Transverse colon (tissue), 3 donors: ENCODE data around the gene NXPE3.

ENCODE experiments used
- POLR2A ChIP-seq: fragments of 450-650 bp; IDR thresholded peaks from one replicate; pipeline ENCODE4 v1.6.1; 2016; ENCODE audit warnings: antibody characterized with exemption, mild to moderate bottlenecking, moderate library complexity
- TF ChIP-seq, protein P1 (sequence below), 5 experiments: fragments of 200-600 bp in 3 of 5; fragments of 450-650 bp in 2 of 5; sonication (generic) in 3 of 5; IDR thresholded peaks; 1 replicate in 2 of 5; 2 replicates in 3 of 5; pipeline ENCODE4 v1.5.1; 2016 to 2017; ENCODE audit warnings: antibody characterized with exemption in 5 of 5, inconsistent platforms in 3 of 5, mild to moderate bottlenecking in 2 of 5, moderate library complexity in 1 of 5

DNA sequence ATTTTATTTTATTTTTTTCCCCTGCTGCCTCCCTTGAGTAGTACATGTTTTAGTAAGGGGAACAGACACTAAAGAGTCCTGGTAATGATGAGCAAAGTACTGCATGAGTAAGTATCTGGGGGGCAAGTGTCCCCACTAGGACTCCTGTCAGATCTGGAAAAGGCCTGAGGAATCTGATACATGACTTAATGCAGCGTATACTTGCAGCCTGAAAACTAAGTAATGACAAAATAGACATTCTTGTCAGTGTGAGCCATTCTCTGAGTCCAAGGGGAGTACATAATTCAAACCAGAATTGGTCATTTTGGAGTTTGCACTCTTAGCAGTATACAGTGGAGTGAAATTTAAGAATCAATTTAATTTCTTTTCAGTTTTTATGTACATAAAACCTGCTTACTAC, 27.5 kb downstream of the NXPE3 start:
- TF ChIP-seq, protein P1, sequence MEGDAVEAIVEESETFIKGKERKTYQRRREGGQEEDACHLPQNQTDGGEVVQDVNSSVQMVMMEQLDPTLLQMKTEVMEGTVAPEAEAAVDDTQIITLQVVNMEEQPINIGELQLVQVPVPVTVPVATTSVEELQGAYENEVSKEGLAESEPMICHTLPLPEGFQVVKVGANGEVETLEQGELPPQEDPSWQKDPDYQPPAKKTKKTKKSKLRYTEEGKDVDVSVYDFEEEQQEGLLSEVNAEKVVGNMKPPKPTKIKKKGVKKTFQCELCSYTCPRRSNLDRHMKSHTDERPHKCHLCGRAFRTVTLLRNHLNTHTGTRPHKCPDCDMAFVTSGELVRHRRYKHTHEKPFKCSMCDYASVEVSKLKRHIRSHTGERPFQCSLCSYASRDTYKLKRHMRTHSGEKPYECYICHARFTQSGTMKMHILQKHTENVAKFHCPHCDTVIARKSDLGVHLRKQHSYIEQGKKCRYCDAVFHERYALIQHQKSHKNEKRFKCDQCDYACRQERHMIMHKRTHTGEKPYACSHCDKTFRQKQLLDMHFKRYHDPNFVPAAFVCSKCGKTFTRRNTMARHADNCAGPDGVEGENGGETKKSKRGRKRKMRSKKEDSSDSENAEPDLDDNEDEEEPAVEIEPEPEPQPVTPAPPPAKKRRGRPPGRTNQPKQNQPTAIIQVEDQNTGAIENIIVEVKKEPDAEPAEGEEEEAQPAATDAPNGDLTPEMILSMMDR (IDR thresholded peaks at IDR 0.05) = no peak
- no peak for TF ChIP-seq POLR2A
